Brain microvascular endothelial cell (primary cell): Measurements from ENCODE around the gene CALML4.
A peak's percentile ranks its signal among the peaks of the same experiment; 100 is the strongest.
"Not testable (repeated sequence)": the region's sequence is repeated elsewhere in the genome, so short reads cannot be mapped to it uniquely, and the experiment has no call there.

ENCODE experiments used
- DNase-seq: peaks from one replicate; pipeline ENCODE4 v3.0.0-alpha.2; 2020
- H3K27ac ChIP-seq: fragments of 250-450 bp; sonication (Bioruptor Pico); 2 replicates; pipeline ENCODE4 v1.5.1; 2020; ENCODE audit warnings: mild to moderate bottlenecking, moderate library complexity
- H3K27me3 ChIP-seq: fragments of 250-450 bp; sonication (Bioruptor Pico); replicated peaks from 2 replicates; pipeline ENCODE4 v1.5.1; 2020; ENCODE audit warnings: mild to moderate bottlenecking
- H3K36me3 ChIP-seq: fragments of 250-450 bp; sonication (Bioruptor Pico); replicated peaks from 2 replicates; pipeline ENCODE4 v1.5.1; 2020; ENCODE audit warnings: mild to moderate bottlenecking
- H3K4me3 ChIP-seq: 2 replicates; pipeline ENCODE4 v1.5.1; 2011; ENCODE audit warnings: low read depth, mild to moderate bottlenecking, control low read depth, low read length, moderate library complexity
- in situ Hi-C: cut with HindIII; loops from 2 replicates; pipeline ENCODE4 v1.10.0; 2017; ENCODE audit warnings: low sequenced_read_pairs, low pct_ligation_motif_present
- TF ChIP-seq, protein P1 (sequence below): IDR thresholded peaks from 2 replicates; pipeline ENCODE4 v1.5.1; 2011; ENCODE audit warnings: low read depth, mild to moderate bottlenecking, moderate library complexity, low read length, control low read depth, inconsistent platforms; ENCODE audit errors: missing control alignments

The CALML4 gene

DNA sequence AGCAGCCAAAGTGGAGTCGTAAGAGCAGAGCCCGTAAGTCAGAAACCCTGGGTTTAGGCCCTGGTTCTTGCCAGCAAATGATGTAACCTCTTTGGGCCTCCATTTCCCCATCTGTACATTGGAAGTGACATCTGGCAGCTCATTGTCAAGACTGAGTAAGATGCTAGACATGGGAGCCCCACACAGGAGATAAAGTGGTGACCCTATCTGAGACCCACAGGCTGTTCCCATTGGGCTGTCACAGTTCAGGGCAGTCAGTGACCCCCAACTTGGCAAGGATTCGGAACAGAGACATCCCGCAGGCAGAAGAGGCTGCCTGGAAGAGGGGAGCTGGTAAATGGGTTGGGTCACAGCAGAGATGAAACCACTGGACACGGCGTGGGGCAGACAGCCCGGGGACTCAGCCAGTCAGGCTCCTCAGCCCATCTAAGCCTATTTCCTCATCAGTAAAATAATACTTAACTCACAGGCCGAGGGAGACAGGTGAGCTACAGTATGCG is 22.6 kb upstream of the CALML4 start:
- TF ChIP-seq, protein P1, sequence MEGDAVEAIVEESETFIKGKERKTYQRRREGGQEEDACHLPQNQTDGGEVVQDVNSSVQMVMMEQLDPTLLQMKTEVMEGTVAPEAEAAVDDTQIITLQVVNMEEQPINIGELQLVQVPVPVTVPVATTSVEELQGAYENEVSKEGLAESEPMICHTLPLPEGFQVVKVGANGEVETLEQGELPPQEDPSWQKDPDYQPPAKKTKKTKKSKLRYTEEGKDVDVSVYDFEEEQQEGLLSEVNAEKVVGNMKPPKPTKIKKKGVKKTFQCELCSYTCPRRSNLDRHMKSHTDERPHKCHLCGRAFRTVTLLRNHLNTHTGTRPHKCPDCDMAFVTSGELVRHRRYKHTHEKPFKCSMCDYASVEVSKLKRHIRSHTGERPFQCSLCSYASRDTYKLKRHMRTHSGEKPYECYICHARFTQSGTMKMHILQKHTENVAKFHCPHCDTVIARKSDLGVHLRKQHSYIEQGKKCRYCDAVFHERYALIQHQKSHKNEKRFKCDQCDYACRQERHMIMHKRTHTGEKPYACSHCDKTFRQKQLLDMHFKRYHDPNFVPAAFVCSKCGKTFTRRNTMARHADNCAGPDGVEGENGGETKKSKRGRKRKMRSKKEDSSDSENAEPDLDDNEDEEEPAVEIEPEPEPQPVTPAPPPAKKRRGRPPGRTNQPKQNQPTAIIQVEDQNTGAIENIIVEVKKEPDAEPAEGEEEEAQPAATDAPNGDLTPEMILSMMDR = no peak
- no peaks in the 10 kb centered on the region for H3K36me3 ChIP-seq
- peak overlapping the region; percentile 77 for H3K4me3 ChIP-seq
- no peaks in the 10 kb centered on the region for H3K27me3 ChIP-seq
- DNase-seq = no peak
- H3K27ac ChIP-seq = no peak overlapping the region
- in situ Hi-C loops = no loop called here

DNA sequence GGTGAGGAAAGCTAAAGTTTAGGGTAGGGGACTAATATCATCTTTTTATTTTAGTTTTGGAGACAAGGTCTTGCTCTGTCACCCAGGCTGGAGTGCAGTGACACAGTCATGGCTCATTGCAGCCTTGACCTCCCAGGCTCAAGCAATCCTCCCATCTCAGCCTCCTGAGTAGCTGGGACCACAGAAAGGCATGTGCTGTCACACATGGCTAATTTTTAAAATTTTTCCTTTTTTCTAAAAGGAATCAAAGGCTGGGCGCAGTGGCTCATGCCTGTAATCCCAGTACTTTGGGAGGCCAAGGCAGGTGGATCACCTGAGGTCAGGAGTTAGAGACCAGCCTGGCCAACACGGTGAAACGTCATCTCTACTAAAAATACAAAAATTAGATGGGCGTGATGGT is 20.3 kb upstream of the CALML4 start:
- H3K27me3 ChIP-seq, H3K27ac ChIP-seq, DNase-seq, H3K36me3 ChIP-seq, H3K4me3 ChIP-seq, in situ Hi-C loops: not testable (repeated sequence)

DNA sequence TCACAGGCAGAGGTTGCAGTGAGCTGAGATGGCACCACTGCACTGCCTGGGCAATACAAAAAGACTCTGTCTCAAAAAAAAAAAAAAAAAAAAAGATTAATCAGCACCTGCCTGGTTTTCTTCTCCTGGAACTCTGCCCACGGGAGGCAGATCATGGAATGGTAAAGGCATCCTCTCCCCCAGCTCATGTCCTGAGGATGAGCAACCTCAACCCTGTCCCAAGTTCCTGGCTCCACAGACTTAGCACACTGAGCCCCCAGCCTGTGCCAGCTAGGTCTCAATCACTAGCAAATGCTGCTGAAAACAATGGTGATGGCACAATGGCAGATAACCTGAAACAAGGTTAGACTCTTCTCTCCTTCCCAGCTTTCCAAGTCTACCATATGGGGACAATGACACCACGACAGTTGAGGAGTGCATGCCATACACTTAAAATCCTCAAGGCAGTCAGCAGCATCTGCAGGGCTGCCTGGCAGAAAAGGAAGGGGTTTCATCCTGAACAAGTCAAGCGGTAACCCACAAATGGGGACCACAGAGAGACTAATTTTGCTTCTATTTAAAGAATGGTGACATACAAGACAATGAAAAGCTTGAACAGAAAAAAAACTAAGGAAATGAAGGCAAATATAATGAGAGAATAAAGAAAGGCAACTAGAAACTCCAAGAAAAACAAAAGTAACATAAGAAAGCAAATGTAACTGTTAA is 19.6 kb upstream of the CALML4 start:
- H3K27ac ChIP-seq = no peak overlapping the region
- no peaks in the 10 kb centered on the region for H3K27me3 ChIP-seq
- in situ Hi-C loops = no loop called here
- no peak overlapping the region for H3K4me3 ChIP-seq
- DNase-seq = no peak
- H3K36me3 ChIP-seq = no peaks in the 10 kb centered on the region
- TF ChIP-seq, protein P1 = no peak

DNA sequence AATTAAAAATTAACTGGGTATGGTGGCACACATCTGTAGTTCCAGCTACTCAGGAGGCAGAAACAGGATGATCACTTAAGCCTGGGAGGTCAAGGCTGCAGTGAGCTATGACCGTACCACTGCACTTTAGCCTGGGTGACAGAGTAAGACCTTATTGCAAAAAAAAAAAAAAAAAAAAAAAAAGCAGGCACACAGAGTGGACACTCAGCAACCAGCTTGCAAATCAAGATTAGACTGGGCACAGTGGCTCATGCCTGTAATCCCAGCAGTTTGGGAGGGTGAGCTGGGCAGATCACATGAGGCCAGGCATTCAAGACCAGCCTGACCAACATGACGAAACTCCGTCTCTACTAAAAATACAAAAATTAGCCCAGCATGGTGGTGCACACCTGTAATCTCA is 19.0 kb upstream of the CALML4 start:
- Histone ChIP-seq H3K4me3 (no peak overlapping the region), H3K27me3 (no peaks in the 10 kb centered on the region), H3K36me3 (no peaks in the 10 kb centered on the region), H3K27ac (no peak overlapping the region)
- TF ChIP-seq, protein P1 = no peak
- DNase-seq = no peak
- in situ Hi-C loops = no loop called here

DNA sequence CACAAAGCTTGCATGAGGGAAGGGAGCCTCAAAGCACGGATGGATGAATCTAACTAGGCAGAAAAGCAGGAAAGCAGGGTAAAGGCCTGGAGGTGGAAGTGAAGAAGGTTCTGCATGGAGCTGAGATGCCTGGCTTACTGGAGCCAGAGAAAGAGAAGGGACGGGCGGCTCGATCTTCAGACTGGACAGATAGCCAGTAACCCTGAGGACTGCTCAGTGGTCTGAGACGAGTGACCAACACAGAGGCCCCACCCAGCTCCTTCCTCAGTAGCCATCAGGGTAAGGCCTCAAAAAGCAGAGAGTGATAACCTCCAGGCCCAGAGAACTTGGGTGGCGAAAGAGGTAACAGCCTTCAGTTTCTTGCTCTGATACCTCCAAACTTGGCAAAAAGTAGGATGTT is 18.0 kb upstream of the CALML4 start:
- TF ChIP-seq, protein P1 = no peak
- no peaks in the 10 kb centered on the region for H3K36me3 ChIP-seq
- no peak for DNase-seq
- in situ Hi-C loops = no loop called here
- H3K27me3 ChIP-seq = no peaks in the 10 kb centered on the region
- no peak overlapping the region for H3K4me3 ChIP-seq
- no peak overlapping the region for H3K27ac ChIP-seq

DNA sequence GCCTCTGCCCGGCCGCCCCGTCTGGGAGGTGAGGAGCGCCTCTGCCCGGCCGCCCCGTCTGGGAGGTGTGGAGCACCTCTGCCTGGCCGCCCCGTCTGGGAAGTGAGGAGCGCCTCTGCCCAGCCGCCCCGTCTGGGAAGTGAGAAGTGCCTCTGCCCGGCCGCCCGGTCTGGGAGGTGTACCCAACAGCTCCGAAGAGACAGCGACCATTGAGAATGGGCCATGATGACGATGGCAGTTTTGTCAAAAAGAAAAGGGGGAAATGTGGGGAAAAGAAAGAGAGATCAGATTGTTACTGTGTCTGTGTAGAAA is 17.3 kb upstream of the CALML4 start:
- in situ Hi-C loops, H3K27ac ChIP-seq, H3K4me3 ChIP-seq, DNase-seq, H3K27me3 ChIP-seq, H3K36me3 ChIP-seq: not testable (repeated sequence)

DNA sequence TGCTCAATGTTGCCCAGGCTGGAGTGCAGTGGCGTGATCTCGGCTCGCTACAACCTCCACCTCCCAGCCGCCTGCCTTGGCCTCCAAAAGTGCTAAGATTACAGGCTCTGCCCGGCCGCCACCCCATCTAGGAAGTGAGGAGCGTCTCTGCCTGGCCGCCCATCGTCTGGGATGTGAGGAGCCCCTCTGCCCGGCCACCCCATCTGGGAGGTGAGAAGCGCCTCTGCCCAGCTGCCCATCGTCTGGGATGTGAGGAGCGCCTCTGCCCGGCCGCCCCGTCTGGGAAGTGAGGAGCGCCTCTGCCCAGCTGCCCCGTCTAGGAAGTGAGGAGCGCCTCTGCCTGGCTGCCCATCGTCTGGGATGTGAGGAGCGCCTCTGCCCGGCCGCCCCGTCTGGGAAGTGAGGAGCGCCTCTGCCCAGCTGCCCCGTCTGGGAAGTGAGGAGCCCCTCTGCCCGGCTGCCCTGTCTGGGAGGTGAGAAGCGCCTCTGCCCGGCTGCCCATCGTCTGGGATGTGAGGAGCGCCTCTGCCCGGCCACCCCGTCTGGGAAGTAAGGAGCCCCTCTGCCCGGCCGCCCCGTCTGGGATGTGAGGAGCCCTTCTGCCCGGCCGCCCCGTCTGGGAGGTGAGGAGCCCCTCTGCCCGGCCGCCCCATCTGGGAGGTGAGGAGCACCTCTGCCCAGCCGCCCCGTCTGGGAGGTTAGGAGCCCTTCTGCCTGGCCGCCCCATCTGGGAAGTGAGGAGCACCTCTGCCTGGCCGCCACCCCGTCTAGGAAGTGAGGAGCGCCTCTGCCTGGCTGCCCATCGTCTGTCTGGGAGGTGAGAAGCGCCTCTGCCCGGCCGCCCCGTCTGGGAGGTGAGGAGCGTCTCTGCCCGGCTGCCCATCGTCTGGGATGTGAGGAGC is 16.6 kb upstream of the CALML4 start:
- H3K4me3 ChIP-seq, H3K36me3 ChIP-seq, DNase-seq, H3K27me3 ChIP-seq, H3K27ac ChIP-seq, in situ Hi-C loops: not testable (repeated sequence)
